Activated CD4-positive, CD25-positive, alpha-beta regulatory T cell treated with anti-CD3 and anti-CD28 coated beads, Interleukin-2, amount 50 U/mL, for 24 hours (primary cell): Measurements from ENCODE around the gene GBP6.
"Not testable (repeated sequence)": the region's sequence is repeated elsewhere in the genome, so short reads cannot be mapped to it uniquely, and the experiment has no call there.

Experiments used
- ATAC-seq, 2 donors: fragments of 150-1000 bp; cut with Tn5 transposase; one replicate each; pipeline ENCODE4 v1.10.0; 2021; ENCODE audit warnings: mild to moderate bottlenecking in 1 of 2, moderate library complexity in 1 of 2

The GBP6 gene

GRCh38 chr1:89373810-89374209, 10.0 kb downstream of the GBP6 start:
- ATAC-seq: peak in 1 of 2 donors; percentile 49

GRCh38 chr1:89378001-89378400, 14.1 kb downstream of the GBP6 start:
- no peak for ATAC-seq

- no peak for ATAC-seq
These were observed 17.8 kb downstream of the GBP6 start for GRCh38 chr1:89381618-89382017.

GRCh38 chr1:89382479-89382878, 18.6 kb downstream of the GBP6 start:
- peak in 1 of 2 donors; percentile 33 for ATAC-seq

GRCh38 chr1:89383185-89383584, 19.3 kb downstream of the GBP6 start:
- ATAC-seq: no peak

GRCh38 chr1:89390707-89391106, 26.8 kb downstream of the GBP6 start:
- no peak for ATAC-seq

- ATAC-seq: no peak
These were observed 27.8 kb downstream of the GBP6 start for GRCh38 chr1:89391686-89392085.

GRCh38 chr1:89394851-89395250, 31.0 kb downstream of the GBP6 start:
- ATAC-seq: no peak

GRCh38 chr1:89396902-89397301, 33.0 kb downstream of the GBP6 start:
- ATAC-seq: no peak

GRCh38 chr1:89405275-89405929, 41.5 kb downstream of the GBP6 start:
- no peak for ATAC-seq

- ATAC-seq: peak; percentile 28 to 62
These were observed 43.5 kb downstream of the GBP6 start for GRCh38 chr1:89407360-89407759.

GRCh38 chr1:89407768-89408167, 43.9 kb downstream of the GBP6 start:
- ATAC-seq: peak; percentile 19 to 41

GRCh38 chr1:89425056-89425455, 61.2 kb downstream of the GBP6 start:
- no peak for ATAC-seq

- no peak for ATAC-seq
These were observed 65.2 kb downstream of the GBP6 start for GRCh38 chr1:89429062-89429461.

GRCh38 chr1:89429681-89430080, 65.8 kb downstream of the GBP6 start:
- not testable (repeated sequence) for ATAC-seq

GRCh38 chr1:89433421-89433820, 69.6 kb downstream of the GBP6 start:
- no peak for ATAC-seq

- peak; percentile 95 for ATAC-seq
These were observed 70.4 kb downstream of the GBP6 start for GRCh38 chr1:89434058-89434780.
